Urothelium cell line (cell line): ENCODE results near the gene PPT2.

Source experiments
- DNase-seq: peaks from one replicate; pipeline ENCODE4 v3.0.0; 2011; ENCODE audit warnings: low spot score, mixed read lengths
- FAIRE-seq: peaks from 2 replicates; lab custom pipeline; 2011; peaks lifted over from hg19 to GRCh38; lab: Jason Lieb, UNC

PPT2 gene

GRCh38 chr6:32151181-32151862 is 2.6 kb upstream of the PPT2 start:
- DNase-seq (no peak), FAIRE-seq (no peak)

- FAIRE-seq (no peak), DNase-seq (peak; percentile 52)
These were observed 1.8 kb upstream of the PPT2 start, which contains the start of gene PRRT1 for GRCh38 chr6:32151863-32152768. Gene PRRT1 (minus strand): TSS chr6:32151939. CDS start chr6:32151827, 112 bp downstream.

GRCh38 chr6:32152769-32153563 is 975 bp upstream of the PPT2 start:
- FAIRE-seq: no peak

GRCh38 chr6:32154514-32155161 is 697 bp downstream of the PPT2 start:
- FAIRE-seq: peak; percentile 44
- peak; percentile 74 for DNase-seq

More at GRCh38 chr6:32152769-32153563, 975 bp upstream of the PPT2 start:
- no peak for DNase-seq

GRCh38 chr6:32156891-32157290 is 3.0 kb downstream of the PPT2 start:
- no peak for FAIRE-seq
- DNase-seq: no peak

- DNase-seq (no peak), FAIRE-seq (no peak)
These were observed 4.1 kb downstream of the PPT2 start for GRCh38 chr6:32158052-32158451.

- FAIRE-seq (no peak), DNase-seq (no peak)
These were observed 9.8 kb downstream of the PPT2 start for GRCh38 chr6:32163559-32164258.

GRCh38 chr6:32164295-32164694 is 10.4 kb downstream of the PPT2 start, which contains the start of gene EGFL8:
Gene EGFL8 (plus strand): TSS chr6:32164595. CDS start chr6:32166166, 1,571 bp downstream.
- DNase-seq (no peak), FAIRE-seq (no peak)

GRCh38 chr6:32166411-32167061 is 12.6 kb downstream of the PPT2 start:
- no peak for FAIRE-seq
- DNase-seq: no peak

- DNase-seq (no peak), FAIRE-seq (no peak)
These were observed 13.3 kb downstream of the PPT2 start for GRCh38 chr6:32167154-32167760.

GRCh38 chr6:32167761-32168262 is 13.9 kb downstream of the PPT2 start:
- FAIRE-seq (no peak), DNase-seq (no peak)

- DNase-seq (no peak), FAIRE-seq (no peak)
These were observed 14.4 kb downstream of the PPT2 start for GRCh38 chr6:32168350-32168749.

GRCh38 chr6:32168807-32169591 is 15.1 kb downstream of the PPT2 start:
- no peak for DNase-seq
- no peak for FAIRE-seq

- FAIRE-seq (no peak), DNase-seq (no peak)
These were observed 16.4 kb downstream of the PPT2 start for GRCh38 chr6:32170294-32170693.

GRCh38 chr6:32171234-32171633 is 17.3 kb downstream of the PPT2 start:
- no peak for DNase-seq
- no peak for FAIRE-seq

GRCh38 chr6:32173051-32173727 is 19.2 kb downstream of the PPT2 start:
- DNase-seq (no peak), FAIRE-seq (no peak)

GRCh38 chr6:32174416-32174815 is 20.5 kb downstream of the PPT2 start:
- no peak for FAIRE-seq

More at GRCh38 chr6:32174416-32174815, 20.5 kb downstream of the PPT2 start:
- no peak for DNase-seq
